GM12892 (cell line): ENCODE measurements around the gene DPYSL4.

ENCODE experiments used
- POLR2A ChIP-seq: IDR thresholded peaks from 2 replicates; pipeline ENCODE4 v1.6.1; 2011; ENCODE audit warnings: low read depth, low read length, control low read depth
- POLR2AphosphoS5 ChIP-seq: IDR thresholded peaks from 2 replicates; pipeline ENCODE4 v1.6.1; 2011; ENCODE audit warnings: low read depth, low read length, control low read depth

DNA sequence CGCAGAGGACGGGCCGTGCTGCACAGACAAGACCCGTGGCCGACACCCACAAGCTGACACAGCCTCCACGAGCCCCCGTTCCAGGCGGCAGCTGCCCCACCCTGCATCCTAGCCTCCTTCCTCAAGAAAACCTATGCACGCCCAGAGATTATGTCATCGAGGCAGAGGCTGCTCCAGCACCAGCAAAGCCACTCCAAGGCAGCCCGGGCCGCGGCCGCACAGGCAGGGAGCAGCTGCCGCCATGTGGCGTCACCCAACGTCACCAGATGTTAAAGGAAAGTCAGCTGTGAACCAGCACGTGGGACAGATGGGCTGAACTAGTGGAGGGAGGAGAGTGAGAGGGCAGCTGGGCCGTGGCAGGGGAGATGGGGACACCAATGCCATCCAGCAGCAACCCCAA is 61.2 kb downstream of the DPYSL4 start:
- TF ChIP-seq POLR2AphosphoS5 (no peak), POLR2A (no peak)
